H9 (cell line): Measurements from ENCODE around the gene MRPS33. TPM values are rescaled to one million over a fixed set of nuclear protein-coding genes. Genes with fewer than 3 reads are reported as not detected.

ENCODE experiments used
- DNase-seq: peaks from one replicate; pipeline ENCODE4 v3.0.0-alpha.2; 2017
- H2AFZ ChIP-seq: one replicate; pipeline ENCODE4 v1.6.1; 2013; ENCODE audit warnings: mild to moderate bottlenecking, low read length, control low read depth, moderate library complexity
- H2AK5ac ChIP-seq: 2 replicates; pipeline ENCODE4 v1.6.1; 2013; ENCODE audit warnings: low read length, control low read depth, mixed read lengths; ENCODE audit not compliant: insufficient read length
- H2BK120ac ChIP-seq: one replicate; pipeline ENCODE4 v1.6.1; 2013; ENCODE audit warnings: low read depth, mild to moderate bottlenecking, low read length, control low read depth, inconsistent platforms; ENCODE audit not compliant: poor library complexity, severe bottlenecking
- H2BK12ac ChIP-seq: 2 replicates; pipeline ENCODE4 v1.6.1; 2013; ENCODE audit warnings: low read length, control low read depth, mixed read lengths, low read depth; ENCODE audit not compliant: insufficient read length
- H2BK15ac ChIP-seq: 2 replicates; pipeline ENCODE4 v1.6.1; 2013; ENCODE audit warnings: low read depth, low read length, control low read depth
- H2BK20ac ChIP-seq: one replicate; pipeline ENCODE4 v1.6.1; 2013; ENCODE audit warnings: low read depth, mild to moderate bottlenecking, low read length, control low read depth, inconsistent platforms; ENCODE audit not compliant: poor library complexity, severe bottlenecking
- H2BK5ac ChIP-seq: 2 replicates; pipeline ENCODE4 v1.6.1; 2013; ENCODE audit warnings: low read length, control low read depth, mixed read lengths; ENCODE audit not compliant: insufficient read length
- H3K14ac ChIP-seq: 2 replicates; pipeline ENCODE4 v1.6.1; 2013; ENCODE audit warnings: low read length, control low read depth; ENCODE audit not compliant: insufficient read depth
- H3K18ac ChIP-seq: 2 replicates; pipeline ENCODE4 v1.6.1; 2013; ENCODE audit warnings: low read depth, mild to moderate bottlenecking, mixed read lengths, low read length, control low read depth; ENCODE audit not compliant: insufficient read length
- H3K23ac ChIP-seq: 2 replicates; pipeline ENCODE4 v1.6.1; 2013; ENCODE audit warnings: low read length, control low read depth, mixed read lengths, low read depth; ENCODE audit not compliant: insufficient read length
- H3K23me2 ChIP-seq: 2 replicates; pipeline ENCODE4 v1.6.1; 2013; ENCODE audit warnings: low read depth, mild to moderate bottlenecking, mixed read lengths, low read length, control low read depth; ENCODE audit not compliant: insufficient read length, poor library complexity, severe bottlenecking
- H3K27ac ChIP-seq: 2 replicates; pipeline ENCODE4 v1.5.1; 2013; ENCODE audit warnings: low read length, control low read depth, mixed read lengths, low read depth; ENCODE audit not compliant: insufficient read length
- H3K27me3 ChIP-seq: 2 replicates; pipeline ENCODE4 v1.6.1; 2013; ENCODE audit warnings: low read length, control low read depth, inconsistent platforms; ENCODE audit not compliant: insufficient read depth
- H3K4ac ChIP-seq: 2 replicates; pipeline ENCODE4 v1.6.1; 2013; ENCODE audit warnings: low read depth, mild to moderate bottlenecking, control low read depth, inconsistent platforms, low read length, moderate library complexity
- H3K4me1 ChIP-seq: 2 replicates; pipeline ENCODE4 v1.6.1; 2013; ENCODE audit warnings: low read length, control low read depth, inconsistent platforms; ENCODE audit not compliant: insufficient read depth
- H3K4me2 ChIP-seq: 2 replicates; pipeline ENCODE4 v1.6.1; 2013; ENCODE audit warnings: low read length, control low read depth, mixed read lengths; ENCODE audit not compliant: insufficient read length, insufficient read depth
- H3K56ac ChIP-seq: 2 replicates; pipeline ENCODE4 v1.6.1; 2013; ENCODE audit warnings: low read depth, mild to moderate bottlenecking, mixed read lengths, low read length, control low read depth; ENCODE audit not compliant: insufficient read length
- H3K79me1 ChIP-seq: 2 replicates; pipeline ENCODE4 v1.6.1; 2013; ENCODE audit warnings: low read depth, mild to moderate bottlenecking, moderate library complexity, low read length, control low read depth, inconsistent platforms; ENCODE audit not compliant: insufficient read depth, poor library complexity, severe bottlenecking
- H3K79me2 ChIP-seq: 2 replicates; pipeline ENCODE4 v1.6.1; 2013; ENCODE audit warnings: low read length, control low read depth, inconsistent platforms; ENCODE audit not compliant: insufficient read depth
- H3K9ac ChIP-seq: 2 replicates; pipeline ENCODE4 v1.6.1; 2013; ENCODE audit warnings: low read length, control low read depth, mixed read lengths; ENCODE audit not compliant: insufficient read length; ENCODE audit errors: extremely low read depth
- H3K9me3 ChIP-seq: one replicate; pipeline ENCODE4 v1.6.1; 2013; ENCODE audit warnings: low read depth, low read length, inconsistent platforms; ENCODE audit not compliant: control insufficient read depth
- H3T11ph ChIP-seq: one replicate; pipeline ENCODE4 v1.6.1; 2013; ENCODE audit warnings: mild to moderate bottlenecking, low read length, control low read depth, inconsistent platforms
- H4K20me1 ChIP-seq: one replicate; pipeline ENCODE4 v1.6.1; 2013; ENCODE audit not compliant: control insufficient read depth, insufficient read length, insufficient read depth
- H4K5ac ChIP-seq: 2 replicates; pipeline ENCODE4 v1.6.1; 2013; ENCODE audit warnings: low read depth, mild to moderate bottlenecking, mixed read lengths, low read length, control low read depth; ENCODE audit not compliant: insufficient read length
- H4K8ac ChIP-seq: replicated peaks from 2 replicates; pipeline ENCODE4 v1.6.1; 2013; ENCODE audit warnings: low read length, control low read depth, mixed read lengths, low read depth; ENCODE audit not compliant: insufficient read length
- H4K91ac ChIP-seq: 2 replicates; pipeline ENCODE4 v1.6.1; 2013; ENCODE audit warnings: low read depth, mild to moderate bottlenecking, moderate library complexity, mixed read lengths, low read length, control low read depth; ENCODE audit not compliant: insufficient read length
- H3K27ac Mint-ChIP-seq, 3 experiments: 2 replicates in 2 of 3; 3 replicates in 1 of 3; pipeline ENCODE4 v1.8.0; 2020 to 2021; ENCODE audit warnings: mixed read lengths in 3 of 3, mild to moderate bottlenecking in 1 of 3, moderate library complexity in 1 of 3
- H3K27me3 Mint-ChIP-seq: 2 replicates; pipeline ENCODE4 v1.8.0; 2021; ENCODE audit warnings: low read depth, mild to moderate bottlenecking, moderate library complexity, mixed read lengths
- H3K36me3 Mint-ChIP-seq, 3 experiments: 2 replicates in 2 of 3; 3 replicates in 1 of 3; pipeline ENCODE4 v1.8.0; 2020 to 2021; ENCODE audit warnings: low read depth in 3 of 3, mixed read lengths in 3 of 3; ENCODE audit not compliant: insufficient read depth in 1 of 3
- H3K4me1 Mint-ChIP-seq, 2 experiments: 2 replicates each; pipeline ENCODE4 v1.8.0; 2020; ENCODE audit warnings: mixed read lengths in 2 of 2
- H3K4me3 Mint-ChIP-seq, 2 experiments: 2 replicates in 1 of 2; 3 replicates in 1 of 2; pipeline ENCODE4 v1.8.0; 2020 to 2021; ENCODE audit warnings: mild to moderate bottlenecking in 2 of 2, mixed read lengths in 2 of 2, moderate library complexity in 1 of 2
- H3K9me3 Mint-ChIP-seq, 2 experiments: 2 replicates in 1 of 2; 3 replicates in 1 of 2; pipeline ENCODE4 v1.8.0; 2020; ENCODE audit warnings: mild to moderate bottlenecking in 2 of 2, mixed read lengths in 2 of 2, moderate library complexity in 1 of 2
- CTCF ChIP-seq: fragments of 200-600 bp; sonication (generic); conservative IDR thresholded peaks from 3 replicates; pipeline ENCODE4 v1.8.0; 2021; ENCODE audit warnings: antibody characterized with exemption, mild to moderate bottlenecking
- WGBS: extraction: QIAGEN DNeasy Blood & Tissue Kit; methylation state at CpG from one replicate; pipeline ENCODE4 v1.1.7; 2013; ENCODE audit warnings: missing lambda C conversion rate, low lambda C conversion rate, mixed read lengths; ENCODE audit not compliant: insufficient read length; ENCODE audit errors: extremely low coverage; 5-methylcytosine and 5-hydroxymethylcytosine counted together
- total RNA-seq: library from RNA; stranded (reverse); gene quantifications from 2 replicates; pipeline ENCODE4 v1.2.1, GENCODE V29; 2021

The MRPS33 gene
- total RNA-seq, 1 experiment from 2014 or later, result 64.2 TPM

- no peaks in the 10 kb centered on the region for H3K9me3 Mint-ChIP-seq
- Histone ChIP-seq H2BK20ac (no peak overlapping the region), H3K4me2 (no peak overlapping the region), H4K8ac (no peak overlapping the region), H2BK15ac (no peak overlapping the region), H3K79me2 (no peaks in the 10 kb centered on the region), H3K79me1 (no peaks in the 10 kb centered on the region), H2BK12ac (no peak overlapping the region), H2BK5ac (no peak overlapping the region), H4K91ac (no peak overlapping the region), H3K14ac (no peak overlapping the region), H4K20me1 (no peaks in the 10 kb centered on the region), H2AFZ (no peak overlapping the region), H3K56ac (no peak overlapping the region), H3K27me3 (no peaks in the 10 kb centered on the region), H3K27ac (no peak overlapping the region), H4K5ac (no peak overlapping the region), H3K4ac (no peak overlapping the region), H3K23ac (no peak overlapping the region), H2AK5ac (no peak overlapping the region), H3K9ac (no peak overlapping the region), H3T11ph (no peak overlapping the region), H3K18ac (no peak overlapping the region), H3K4me1 (no peaks in the 10 kb centered on the region), H3K23me2 (no peaks in the 10 kb centered on the region), H2BK120ac (no peak overlapping the region), H3K9me3 (no peaks in the 10 kb centered on the region)
- H3K36me3 Mint-ChIP-seq, result no peaks in the 10 kb centered on the region
- no peak for TF ChIP-seq CTCF
- DNase-seq, result no peak
- H3K27me3 Mint-ChIP-seq, result no peaks in the 10 kb centered on the region
- H3K4me1 Mint-ChIP-seq, result peaks cover 0 to 3% of the 10 kb centered on the region in 2 experiments; a peak in 1 of 4 replicates
- no peak overlapping the region for H3K27ac Mint-ChIP-seq
- H3K4me3 Mint-ChIP-seq, result no peak overlapping the region
- WGBS, result no CpG with 5 or more reads among the region's 1 CpG
These were observed 37.0 kb downstream of the MRPS33 start for GRCh38 chr7:140977741-140978140.
